LNCaP clone FGC (cell line): ENCODE data around the gene DUSP7.

Source experiments
- DNase-seq: peaks from one replicate; pipeline ENCODE4 v3.0.0-alpha.2; 2011; ENCODE audit warnings: low read depth
- H3K4me3 ChIP-seq: 2 replicates; pipeline ENCODE4 v1.5.1; 2011; ENCODE audit warnings: mild to moderate bottlenecking, low read depth, low read length, control low read depth
- CTCF ChIP-seq: IDR thresholded peaks from 2 replicates; pipeline ENCODE4 v1.5.1; 2012; ENCODE audit warnings: mild to moderate bottlenecking; ENCODE audit not compliant: control insufficient read depth, insufficient read depth; ENCODE audit errors: extremely low read depth

The DUSP7 gene

DNA sequence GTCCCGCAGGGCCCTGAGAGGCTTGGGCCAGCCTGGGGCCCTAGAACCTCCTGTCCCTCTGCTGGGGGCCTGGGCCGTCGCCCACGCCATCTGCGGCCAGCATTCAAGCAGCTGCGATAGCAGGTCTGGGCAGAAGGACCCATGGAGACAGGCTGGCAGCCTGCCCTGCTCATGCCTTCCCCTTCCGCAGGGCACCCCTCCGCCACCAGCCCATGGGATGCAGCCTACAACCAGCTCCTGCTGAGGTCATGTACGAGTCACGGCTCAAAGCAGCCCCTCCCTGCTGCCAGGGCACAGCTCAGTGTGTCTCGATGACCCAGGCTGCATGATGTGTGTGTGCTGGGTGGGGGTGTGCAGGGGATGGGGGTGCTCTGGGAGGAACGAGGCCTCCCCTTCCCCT, 27.8 kb downstream of the DUSP7 start:
- no peak for TF ChIP-seq CTCF
- H3K4me3 ChIP-seq: no peak overlapping the region
- no peak for DNase-seq

DNA sequence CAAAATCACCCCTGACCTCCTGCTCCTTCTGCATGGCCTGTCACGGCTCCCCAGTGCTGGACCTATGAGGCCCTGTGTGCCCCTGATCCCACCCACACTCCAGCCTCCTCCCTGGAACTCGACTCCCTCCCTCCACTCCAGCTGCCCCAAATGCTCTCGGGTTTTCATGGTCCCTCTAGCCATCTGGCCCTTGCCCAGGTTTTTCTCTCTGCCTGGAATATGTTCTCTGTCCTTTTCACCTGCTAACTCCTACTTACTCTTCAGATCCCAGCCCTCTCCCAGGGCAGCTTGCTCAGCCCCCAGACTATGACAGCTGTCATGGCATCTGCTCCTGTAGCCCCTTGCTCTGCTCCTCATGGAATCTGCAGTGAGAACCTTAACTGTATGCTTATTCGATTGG, 30.3 kb downstream of the DUSP7 start:
- no peak overlapping the region for H3K4me3 ChIP-seq
- no peak for DNase-seq
- no peak for TF ChIP-seq CTCF

GRCh38 chr3:52025453-52025852, 30.9 kb downstream of the DUSP7 start:
- no peak for DNase-seq
- no peak for TF ChIP-seq CTCF
- H3K4me3 ChIP-seq: no peak overlapping the region

DNA sequence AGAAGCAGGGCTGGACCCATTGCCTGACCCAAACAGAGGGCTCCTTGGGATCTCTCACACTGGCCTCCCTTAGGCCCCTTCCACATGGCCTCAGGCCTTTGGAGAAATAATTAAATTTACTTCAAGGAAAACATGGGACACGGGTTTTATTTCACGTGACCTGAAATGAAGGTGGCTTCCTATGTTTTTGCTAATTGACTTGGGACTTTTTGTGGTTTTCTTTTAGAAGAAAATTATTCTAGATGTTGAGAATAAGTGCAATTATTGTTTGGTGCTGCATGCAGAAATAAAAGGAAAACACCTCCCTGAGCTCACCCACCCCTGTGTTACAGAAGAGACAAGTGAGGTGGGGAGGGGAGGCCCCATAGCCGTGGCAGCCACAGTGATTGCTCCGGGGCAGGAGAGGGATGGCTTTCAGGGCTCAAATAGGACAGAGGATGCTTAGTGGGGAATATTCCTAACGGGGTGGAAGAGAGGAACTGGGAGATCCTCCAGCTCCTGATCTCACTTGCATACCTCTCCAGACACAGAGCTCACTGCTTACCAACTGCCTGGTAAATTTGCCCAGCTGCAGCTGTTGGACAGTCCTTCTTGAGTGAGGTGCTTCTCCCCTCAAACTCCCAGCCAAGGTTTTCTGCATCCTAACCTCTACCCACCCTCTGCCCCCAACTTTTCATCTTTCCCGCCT, 31.5 kb downstream of the DUSP7 start:
- TF ChIP-seq CTCF: no peak
- no peak overlapping the region for H3K4me3 ChIP-seq
- no peak for DNase-seq

DNA sequence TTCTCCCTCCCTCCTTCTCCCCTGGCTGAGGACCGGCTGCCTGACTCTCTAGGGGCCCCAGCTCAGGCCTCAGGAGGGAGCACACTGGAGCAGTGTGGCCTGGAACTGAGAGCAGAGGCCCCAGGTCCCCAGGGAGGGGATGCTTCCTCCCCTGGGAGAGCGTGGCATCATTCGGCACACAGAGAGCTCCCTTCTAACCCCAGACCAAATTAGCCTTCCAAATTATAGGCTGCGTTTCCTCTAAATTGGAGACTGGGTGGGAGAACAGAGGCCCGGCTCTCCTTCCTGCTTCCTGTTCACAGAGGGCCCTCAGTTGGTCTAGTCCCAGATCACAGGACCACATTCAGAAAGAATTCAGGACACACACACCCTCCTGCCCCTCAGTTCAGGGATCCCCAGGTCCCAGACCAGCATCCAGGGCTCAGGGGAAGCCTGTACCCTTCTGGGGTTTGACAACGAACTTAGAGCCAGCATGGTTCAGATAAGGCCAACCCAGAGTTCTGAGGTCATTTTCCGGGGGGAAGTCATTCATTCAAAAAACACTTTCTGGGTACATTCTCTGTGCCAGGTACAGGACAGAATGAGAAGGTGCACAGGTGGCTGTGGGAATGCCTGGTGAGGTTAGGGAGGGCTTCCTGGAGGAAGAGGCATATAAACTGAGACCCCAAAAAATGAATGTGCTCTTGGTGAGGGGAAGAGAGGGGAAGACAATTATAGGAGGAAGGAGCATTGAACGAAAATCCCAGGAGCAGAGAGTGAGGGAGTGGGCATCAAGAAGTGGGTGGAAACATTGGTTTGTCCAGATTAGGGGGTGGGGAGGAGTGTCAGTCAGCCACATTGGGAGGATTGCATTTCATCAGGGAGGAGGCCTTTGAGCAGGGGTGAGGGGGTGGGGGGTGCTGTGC, 32.3 kb downstream of the DUSP7 start:
- no peak for TF ChIP-seq CTCF
- no peak overlapping the region for H3K4me3 ChIP-seq
- DNase-seq: no peak

GRCh38 chr3:52023101-52023770, 33.1 kb downstream of the DUSP7 start:
- H3K4me3 ChIP-seq: no peak overlapping the region
- DNase-seq: no peak
- no peak for TF ChIP-seq CTCF
